Measurements from ENCODE around the gene BEGAIN.

Gene BEGAIN

GRCh38 chr14:100560471-100560870 is 26.7 kb downstream of the BEGAIN start:
- H3K4me3 ChIP-seq (ENCODE audit: low read depth, low read length), result no peak overlapping the region
- DNase-seq (ENCODE audit: low read depth), result no peak
- TF ChIP-seq CTCF (IDR thresholded peaks at IDR 0.05; ENCODE audit: low read depth, low read length) (no peak), POLR2A (IDR thresholded peaks at IDR 0.05; ENCODE audit: extremely low read depth, insufficient read length) (no peak), MAX (IDR thresholded peaks at IDR 0.05; ENCODE audit: low read depth, low read length) (no peak), MYC (IDR thresholded peaks at IDR 0.05; ENCODE audit: low read depth, low read length) (no peak)

GRCh38 chr14:100559455-100559854 is 27.8 kb downstream of the BEGAIN start:
- DNase-seq (ENCODE audit: low read depth), result no peak

GRCh38 chr14:100558966-100559365 is 28.3 kb downstream of the BEGAIN start:
- no peak for TF ChIP-seq CTCF (IDR thresholded peaks at IDR 0.05; ENCODE audit: low read depth, low read length)
- TF ChIP-seq POLR2A (IDR thresholded peaks at IDR 0.05; ENCODE audit: extremely low read depth, insufficient read length), result no peak
- no peak for TF ChIP-seq MYC (IDR thresholded peaks at IDR 0.05; ENCODE audit: low read depth, low read length)
- no peak for TF ChIP-seq MAX (IDR thresholded peaks at IDR 0.05; ENCODE audit: low read depth, low read length)
- DNase-seq (ENCODE audit: low read depth), result no peak
- no peak overlapping the region for H3K4me3 ChIP-seq (ENCODE audit: low read depth, low read length)

More at GRCh38 chr14:100559455-100559854, 27.8 kb downstream of the BEGAIN start:
- no peak for TF ChIP-seq MAX (IDR thresholded peaks at IDR 0.05; ENCODE audit: low read depth, low read length)
- no peak for TF ChIP-seq POLR2A (IDR thresholded peaks at IDR 0.05; ENCODE audit: extremely low read depth, insufficient read length)
- TF ChIP-seq MYC (IDR thresholded peaks at IDR 0.05; ENCODE audit: low read depth, low read length), result no peak
- no peak for TF ChIP-seq CTCF (IDR thresholded peaks at IDR 0.05; ENCODE audit: low read depth, low read length)
- H3K4me3 ChIP-seq (ENCODE audit: low read depth, low read length), result no peak overlapping the region

- no peak for DNase-seq (ENCODE audit: low read depth)
- no peak overlapping the region for H3K4me3 ChIP-seq (ENCODE audit: low read depth, low read length)
- no peak for TF ChIP-seq MYC (IDR thresholded peaks at IDR 0.05; ENCODE audit: low read depth, low read length)
Observed at GRCh38 chr14:100558226-100558625, 29.0 kb downstream of the BEGAIN start.

GRCh38 chr14:100557658-100558057 is 29.6 kb downstream of the BEGAIN start:
- no peak for DNase-seq (ENCODE audit: low read depth)
- TF ChIP-seq POLR2A (IDR thresholded peaks at IDR 0.05; ENCODE audit: extremely low read depth, insufficient read length), result no peak
- no peak for TF ChIP-seq CTCF (IDR thresholded peaks at IDR 0.05; ENCODE audit: low read depth, low read length)
- TF ChIP-seq MYC (IDR thresholded peaks at IDR 0.05; ENCODE audit: low read depth, low read length), result no peak
- no peak for TF ChIP-seq MAX (IDR thresholded peaks at IDR 0.05; ENCODE audit: low read depth, low read length)
- no peak overlapping the region for H3K4me3 ChIP-seq (ENCODE audit: low read depth, low read length)

GRCh38 chr14:100556936-100557505 is 30.2 kb downstream of the BEGAIN start:
- no peak for TF ChIP-seq MAX (IDR thresholded peaks at IDR 0.05; ENCODE audit: low read depth, low read length)
- no peak for DNase-seq (ENCODE audit: low read depth)

GRCh38 chr14:100556140-100556475 is 31.1 kb downstream of the BEGAIN start:
- TF ChIP-seq MYC (IDR thresholded peaks at IDR 0.05; ENCODE audit: low read depth, low read length) (no peak), CTCF (IDR thresholded peaks at IDR 0.05; ENCODE audit: low read depth, low read length) (no peak), MAX (IDR thresholded peaks at IDR 0.05; ENCODE audit: low read depth, low read length) (no peak), POLR2A (IDR thresholded peaks at IDR 0.05; ENCODE audit: extremely low read depth, insufficient read length) (no peak)
- DNase-seq (ENCODE audit: low read depth), result no peak
- H3K4me3 ChIP-seq (ENCODE audit: low read depth, low read length), result no peak overlapping the region

More at GRCh38 chr14:100556936-100557505, 30.2 kb downstream of the BEGAIN start:
- no peak overlapping the region for H3K4me3 ChIP-seq (ENCODE audit: low read depth, low read length)

Data from NB4 (cell line).